Testis (tissue), 2 donors: ENCODE results near the gene PRDM11.

Source experiments
- CTCF ChIP-seq, 3 experiments: fragments of 450-650 bp in 2 of 3; fragments of 200-600 bp in 1 of 3; sonication (generic) in 1 of 3; IDR thresholded peaks; one replicate each; pipeline ENCODE4 v1.5.1; 2016 to 2019; ENCODE audit warnings: antibody characterized with exemption in 3 of 3, mild to moderate bottlenecking in 2 of 3, moderate library complexity in 1 of 3
- POLR2A ChIP-seq: fragments of 450-650 bp; IDR thresholded peaks from one replicate; pipeline ENCODE4 v1.6.1; 2017; ENCODE audit warnings: antibody characterized with exemption, mild to moderate bottlenecking, moderate library complexity

GRCh38 chr11:45193695-45194094 lies 47.3 kb downstream of the PRDM11 start:
- TF ChIP-seq CTCF (IDR thresholded peaks at IDR 0.05) (no peak), POLR2A (no peak)
